Measurements from ENCODE around the gene BRD3OS.

DNA sequence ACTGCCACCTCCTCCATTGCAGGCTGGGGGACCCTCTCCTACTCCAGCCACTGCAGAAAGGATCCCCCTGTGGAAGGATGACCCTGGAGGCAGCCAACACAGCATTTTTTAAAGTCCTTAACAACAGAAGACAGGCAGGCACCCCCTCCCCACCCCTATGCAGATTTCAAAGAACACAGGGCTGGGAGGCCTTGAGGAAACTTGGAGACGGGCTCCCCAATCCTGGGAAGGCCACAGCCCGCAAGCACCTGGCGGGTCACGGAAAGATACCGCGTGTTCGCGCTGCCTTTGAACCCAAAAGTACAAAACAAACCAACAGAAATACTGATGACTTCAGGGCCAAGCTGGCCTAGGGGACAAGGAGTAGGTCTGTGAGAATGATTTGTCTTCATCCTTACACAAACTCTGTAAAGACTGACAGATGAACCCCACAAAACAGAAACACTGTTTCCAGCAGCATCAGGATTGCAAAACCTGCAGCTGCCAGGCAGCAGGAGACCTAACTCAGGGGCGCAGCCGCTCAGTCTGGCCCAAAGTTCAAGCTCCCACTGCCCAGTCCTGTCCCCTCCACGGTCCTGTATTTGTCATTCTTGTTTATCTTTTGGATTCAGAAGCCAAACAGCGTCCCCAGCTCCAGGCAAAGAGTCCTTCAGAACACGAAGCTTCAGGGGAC is 46.9 kb upstream of the BRD3OS start:
- TF ChIP-seq, protein P1, sequence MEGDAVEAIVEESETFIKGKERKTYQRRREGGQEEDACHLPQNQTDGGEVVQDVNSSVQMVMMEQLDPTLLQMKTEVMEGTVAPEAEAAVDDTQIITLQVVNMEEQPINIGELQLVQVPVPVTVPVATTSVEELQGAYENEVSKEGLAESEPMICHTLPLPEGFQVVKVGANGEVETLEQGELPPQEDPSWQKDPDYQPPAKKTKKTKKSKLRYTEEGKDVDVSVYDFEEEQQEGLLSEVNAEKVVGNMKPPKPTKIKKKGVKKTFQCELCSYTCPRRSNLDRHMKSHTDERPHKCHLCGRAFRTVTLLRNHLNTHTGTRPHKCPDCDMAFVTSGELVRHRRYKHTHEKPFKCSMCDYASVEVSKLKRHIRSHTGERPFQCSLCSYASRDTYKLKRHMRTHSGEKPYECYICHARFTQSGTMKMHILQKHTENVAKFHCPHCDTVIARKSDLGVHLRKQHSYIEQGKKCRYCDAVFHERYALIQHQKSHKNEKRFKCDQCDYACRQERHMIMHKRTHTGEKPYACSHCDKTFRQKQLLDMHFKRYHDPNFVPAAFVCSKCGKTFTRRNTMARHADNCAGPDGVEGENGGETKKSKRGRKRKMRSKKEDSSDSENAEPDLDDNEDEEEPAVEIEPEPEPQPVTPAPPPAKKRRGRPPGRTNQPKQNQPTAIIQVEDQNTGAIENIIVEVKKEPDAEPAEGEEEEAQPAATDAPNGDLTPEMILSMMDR (conservative IDR thresholded peaks at IDR 0.05; ENCODE audit: low read depth in 2 of 2): no peak
- TF ChIP-seq POLR2AphosphoS5 (IDR thresholded peaks at IDR 0.05; ENCODE audit: low read depth) (no peak), EZH2 (IDR thresholded peaks at IDR 0.05; ENCODE audit: low read depth, unreplicated experiment) (no peak), EZH2phosphoT487 (IDR thresholded peaks at IDR 0.05; ENCODE audit: unreplicated experiment) (no peak), CREB1 (CRISPR knock-in tag; IDR thresholded peaks at IDR 0.05; ENCODE audit: low read depth) (no peak)
